ENCODE results near the gene PPP2R5A. TPM values are rescaled to one million over a fixed set of nuclear protein-coding genes. Genes with fewer than 3 reads are reported as not detected.
A peak's percentile ranks its signal among the peaks of the same experiment; 100 is the strongest.

PPP2R5A gene
- total RNA-seq, 2 experiments from 2014 or later, result 59.9 to 63.9 TPM

DNA sequence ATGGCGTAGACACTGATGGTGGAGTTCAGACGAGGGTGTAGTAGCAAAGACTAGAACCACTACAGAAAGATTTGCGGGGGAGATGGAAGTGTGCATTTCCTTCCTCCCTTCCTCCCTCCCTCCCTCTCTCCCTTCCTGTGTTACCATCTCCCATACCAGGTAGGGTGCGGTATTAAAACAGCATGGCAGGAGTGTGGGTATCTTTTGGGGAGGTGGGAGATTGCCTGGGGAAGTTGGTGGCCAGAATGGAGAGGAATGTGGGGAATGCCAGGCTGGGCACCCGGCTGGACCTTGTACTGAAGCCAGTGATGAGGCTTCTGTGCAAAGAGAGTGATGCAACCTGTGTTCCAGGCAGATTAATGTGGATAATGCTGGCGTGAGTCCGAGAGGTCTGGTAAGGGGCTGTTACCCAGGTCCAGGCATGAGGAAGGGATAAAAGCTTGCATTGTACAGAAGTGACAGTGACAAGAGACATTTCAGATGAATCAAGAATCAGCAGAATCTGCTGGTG lies 30.3 kb upstream of the PPP2R5A start:
- ChIA-PET POLR2A (no interaction called here), CTCF (interaction anchor here (0.6 to 2.7 kb wide), 5 partner anchors 11 to 39 kb away, joined by 3 to 11 read pairs (median 4); no protein-coding TSS in a partner anchor)
- DNase-seq, result peak; percentile 16
- Mint-ChIP-seq H3K36me3 (ENCODE audit: low read depth) (peaks cover 9% of the 10 kb centered on the region), H3K27me3 (peaks cover 2% of the 10 kb centered on the region), H3K27ac (peak overlapping the region; percentile 93), H3K4me3 (peak overlapping the region; percentile 56), H3K9me3 (peaks cover 12% of the 10 kb centered on the region), H3K4me1 (peaks cover 74% of the 10 kb centered on the region)

- H3K27ac Mint-ChIP-seq, result peak overlapping the region; percentile 93
Measured at GRCh38 chr1:212255705-212256307, 29.4 kb upstream of the PPP2R5A start.

DNA sequence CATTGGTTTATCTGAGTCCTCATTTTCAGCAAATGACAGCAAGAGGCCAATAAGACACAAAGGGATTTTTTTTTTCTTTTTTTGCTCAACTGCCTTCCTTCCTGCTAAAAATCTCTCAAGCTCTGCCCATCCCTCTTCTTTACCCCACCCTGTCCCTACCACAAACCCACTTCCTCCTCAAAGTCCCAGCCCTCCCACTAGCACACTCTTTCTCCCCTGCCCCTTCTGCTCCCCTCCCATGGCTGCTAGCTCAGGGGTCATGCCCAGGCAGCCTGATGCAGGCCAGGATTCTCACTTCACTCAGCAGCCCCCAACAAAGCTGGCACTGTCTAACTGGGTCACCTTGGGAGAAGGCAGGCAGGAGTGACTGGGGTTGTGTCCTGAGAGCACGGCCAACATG lies 28.8 kb upstream of the PPP2R5A start:
- Mint-ChIP-seq H3K9me3 (peaks cover 13% of the 10 kb centered on the region), H3K27me3 (peaks cover 2% of the 10 kb centered on the region), H3K4me1 (peaks cover 80% of the 10 kb centered on the region), H3K27ac (peak overlapping the region; percentile 93), H3K4me3 (peak overlapping the region; percentile 56), H3K36me3 (ENCODE audit: low read depth) (peaks cover 12% of the 10 kb centered on the region)
- ChIA-PET CTCF (interaction anchor here (0.7 to 2.7 kb wide), 6 partner anchors 9 to 27 kb away, joined by 3 to 11 read pairs (median 4); no protein-coding TSS in a partner anchor), POLR2A (interaction anchor here (0.5 to 0.6 kb wide), 2 partner anchors 28 to 90 kb away, joined by 3 read pairs; no protein-coding TSS in a partner anchor)
- peak; percentile 78 for DNase-seq

More at GRCh38 chr1:212255705-212256307, 29.4 kb upstream of the PPP2R5A start:
- POLR2A ChIA-PET, result interaction anchor here (0.5 kb wide), 1 partner anchor 29 kb away, joined by 3 read pairs; no protein-coding TSS in a partner anchor
- H3K4me3 Mint-ChIP-seq, result peak overlapping the region; percentile 56
- peaks cover 2% of the 10 kb centered on the region for H3K27me3 Mint-ChIP-seq
- peaks cover 12% of the 10 kb centered on the region for H3K9me3 Mint-ChIP-seq
- peaks cover 80% of the 10 kb centered on the region for H3K4me1 Mint-ChIP-seq
- DNase-seq, result peak; percentile 18
- CTCF ChIA-PET, result interaction anchor here (0.7 to 2.7 kb wide), 7 partner anchors 8 to 28 kb away, joined by 3 to 11 read pairs (median 3); no protein-coding TSS in a partner anchor
- peaks cover 9% of the 10 kb centered on the region for H3K36me3 Mint-ChIP-seq (ENCODE audit: low read depth)

GRCh38 chr1:212257157-212257556 lies 28.1 kb upstream of the PPP2R5A start:
- ChIA-PET CTCF (interaction anchor here (0.8 to 2.7 kb wide), 6 partner anchors 11 to 27 kb away, joined by 3 to 11 read pairs (median 4); no protein-coding TSS in a partner anchor), POLR2A (interaction anchor here (0.6 kb wide), 1 partner anchor 21 kb away, joined by 3 read pairs; no protein-coding TSS in a partner anchor)
- H3K27ac Mint-ChIP-seq, result peak overlapping the region; percentile 93
- peaks cover 83% of the 10 kb centered on the region for H3K4me1 Mint-ChIP-seq
- H3K36me3 Mint-ChIP-seq (ENCODE audit: low read depth), result peaks cover 11% of the 10 kb centered on the region
- no peak overlapping the region for H3K4me3 Mint-ChIP-seq
- peaks cover 15% of the 10 kb centered on the region for H3K9me3 Mint-ChIP-seq
- H3K27me3 Mint-ChIP-seq, result no peaks in the 10 kb centered on the region
- no peak for DNase-seq

DNA sequence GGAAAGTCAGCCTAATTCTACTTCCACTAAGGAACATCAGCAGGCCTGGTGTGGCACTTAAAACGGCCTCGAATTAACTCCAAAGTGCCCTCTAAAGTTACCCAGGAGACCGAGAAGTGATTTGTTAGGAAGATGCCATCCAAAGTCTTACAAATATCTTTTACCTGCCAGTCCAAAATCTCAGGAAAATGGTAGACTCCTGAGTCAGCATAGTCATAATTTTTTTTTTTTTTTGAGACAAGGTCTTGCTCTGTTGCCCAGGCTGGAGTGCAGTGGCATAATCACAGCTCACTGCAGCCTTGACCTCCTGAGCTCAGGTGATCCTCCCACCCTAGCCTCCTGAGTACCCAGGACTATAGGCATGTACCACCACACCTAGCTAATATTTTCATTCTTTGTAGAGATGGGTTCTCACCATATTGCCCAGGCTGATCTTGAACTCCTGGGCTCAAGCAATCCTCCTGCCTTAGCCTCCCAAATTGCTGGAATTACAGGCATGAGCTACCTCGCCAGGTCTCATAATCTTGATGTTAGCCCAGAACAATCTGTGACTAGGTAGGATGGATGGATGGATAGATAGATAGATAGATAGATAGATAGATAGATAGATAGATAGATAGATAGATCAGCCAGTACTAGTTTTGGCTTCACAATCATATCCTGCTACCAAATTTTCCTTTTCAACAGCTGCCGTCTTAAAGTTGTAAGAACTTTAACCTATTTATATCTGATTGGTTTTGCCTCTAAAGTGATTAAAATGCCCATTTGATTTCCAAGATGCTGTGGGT lies 25.3 kb upstream of the PPP2R5A start:
- H3K9me3 Mint-ChIP-seq, result peaks cover 15% of the 10 kb centered on the region
- H3K36me3 Mint-ChIP-seq (ENCODE audit: low read depth), result peaks cover 9% of the 10 kb centered on the region
- POLR2A ChIA-PET, result no interaction called here
- H3K27ac Mint-ChIP-seq, result no peak overlapping the region
- no peak overlapping the region for H3K4me3 Mint-ChIP-seq
- no peak for DNase-seq
- H3K4me1 Mint-ChIP-seq, result peaks cover 60% of the 10 kb centered on the region
- no peaks in the 10 kb centered on the region for H3K27me3 Mint-ChIP-seq
- CTCF ChIA-PET, result interaction anchor here (0.6 to 1.8 kb wide), 3 partner anchors 25 to 224 kb away, joined by 3 to 6 read pairs (median 3); partner anchors contain the start of genes DTL and INTS7

GRCh38 chr1:212260557-212261355 lies 24.5 kb upstream of the PPP2R5A start:
- peak overlapping the region; percentile 57 for H3K27ac Mint-ChIP-seq
- DNase-seq, result peak; percentile 29

GRCh38 chr1:212261361-212261929 lies 23.8 kb upstream of the PPP2R5A start:
- POLR2A ChIA-PET, result no interaction called here
- no peak overlapping the region for H3K27ac Mint-ChIP-seq
- H3K4me3 Mint-ChIP-seq, result no peak overlapping the region
- CTCF ChIA-PET, result interaction anchor here (0.9 to 1.0 kb wide), 2 partner anchors 10 to 63 kb away, joined by 3 read pairs; no protein-coding TSS in a partner anchor
- H3K4me1 Mint-ChIP-seq, result peaks cover 44% of the 10 kb centered on the region
- peaks cover 15% of the 10 kb centered on the region for H3K9me3 Mint-ChIP-seq
- DNase-seq, result no peak
- peaks cover 9% of the 10 kb centered on the region for H3K36me3 Mint-ChIP-seq (ENCODE audit: low read depth)
- no peaks in the 10 kb centered on the region for H3K27me3 Mint-ChIP-seq

More at GRCh38 chr1:212260557-212261355, 24.5 kb upstream of the PPP2R5A start:
- no peaks in the 10 kb centered on the region for H3K27me3 Mint-ChIP-seq
- ChIA-PET CTCF (interaction anchor here (0.6 to 1.8 kb wide), 3 partner anchors 11 to 499 kb away, joined by 3 to 6 read pairs (median 3); no protein-coding TSS in a partner anchor), POLR2A (no interaction called here)
- H3K4me1 Mint-ChIP-seq, result peaks cover 51% of the 10 kb centered on the region
- no peak overlapping the region for H3K4me3 Mint-ChIP-seq
- H3K9me3 Mint-ChIP-seq, result peaks cover 15% of the 10 kb centered on the region
- H3K36me3 Mint-ChIP-seq (ENCODE audit: low read depth), result peaks cover 9% of the 10 kb centered on the region

GRCh38 chr1:212267017-212267416 lies 18.2 kb upstream of the PPP2R5A start:
- no peak overlapping the region for H3K4me3 Mint-ChIP-seq
- no peak for DNase-seq
- peaks cover 2% of the 10 kb centered on the region for H3K9me3 Mint-ChIP-seq
- no peak overlapping the region for H3K27ac Mint-ChIP-seq
- peaks cover 17% of the 10 kb centered on the region for H3K27me3 Mint-ChIP-seq
- peaks cover 5% of the 10 kb centered on the region for H3K4me1 Mint-ChIP-seq
- peaks cover 1% of the 10 kb centered on the region for H3K36me3 Mint-ChIP-seq (ENCODE audit: low read depth)
- POLR2A ChIA-PET, result no interaction called here
- CTCF ChIA-PET, result interaction anchor here (1.6 kb wide), 1 partner anchor 17 kb away, joined by 7 read pairs; no protein-coding TSS in a partner anchor

DNA sequence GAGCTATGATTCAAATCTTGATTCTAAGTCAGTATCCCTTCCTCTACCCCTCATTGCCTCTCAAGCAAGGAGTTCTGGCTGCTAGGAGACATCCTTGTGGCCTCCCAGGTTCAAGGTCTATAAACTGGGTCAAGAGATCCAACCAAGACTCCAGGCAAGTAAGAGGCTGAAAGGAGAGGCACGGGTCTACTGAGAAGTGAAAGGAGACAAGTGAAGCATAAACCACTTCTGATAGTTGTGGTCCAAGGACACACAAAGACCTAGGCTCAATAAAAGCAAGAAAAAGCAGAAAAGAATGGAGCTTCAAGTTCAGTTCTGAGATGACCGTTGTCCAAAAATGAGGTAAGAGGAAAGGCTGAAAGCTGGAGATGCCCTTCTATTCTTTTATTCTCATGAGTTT lies 17.8 kb upstream of the PPP2R5A start:
- Mint-ChIP-seq H3K4me1 (peaks cover 3% of the 10 kb centered on the region), H3K4me3 (no peak overlapping the region), H3K36me3 (ENCODE audit: low read depth) (peaks cover 1% of the 10 kb centered on the region), H3K9me3 (peaks cover 2% of the 10 kb centered on the region), H3K27ac (no peak overlapping the region), H3K27me3 (peaks cover 17% of the 10 kb centered on the region)
- no peak for DNase-seq
- POLR2A ChIA-PET, result no interaction called here
- CTCF ChIA-PET, result interaction anchor here (1.6 to 1.7 kb wide), 2 partner anchors 11 to 17 kb away, joined by 4 to 7 read pairs; no protein-coding TSS in a partner anchor

GRCh38 chr1:212269306-212269705 lies 15.9 kb upstream of the PPP2R5A start:
- peaks cover 1% of the 10 kb centered on the region for H3K36me3 Mint-ChIP-seq (ENCODE audit: low read depth)
- no peak overlapping the region for H3K4me3 Mint-ChIP-seq
- peaks cover 2% of the 10 kb centered on the region for H3K9me3 Mint-ChIP-seq
- CTCF ChIA-PET, result interaction anchor here (0.8 to 1.7 kb wide), 4 partner anchors 13 to 17 kb away, joined by 3 to 4 read pairs (median 4); no protein-coding TSS in a partner anchor
- no peak for DNase-seq
- H3K27ac Mint-ChIP-seq, result no peak overlapping the region
- H3K4me1 Mint-ChIP-seq, result peaks cover 3% of the 10 kb centered on the region
- POLR2A ChIA-PET, result interaction anchor here (0.6 kb wide), 1 partner anchor 540 kb away, joined by 4 read pairs; no protein-coding TSS in a partner anchor
- H3K27me3 Mint-ChIP-seq, result peaks cover 17% of the 10 kb centered on the region

GRCh38 chr1:212270564-212270963 lies 14.6 kb upstream of the PPP2R5A start:
- ChIA-PET POLR2A (no interaction called here), CTCF (interaction anchor here (0.8 to 2.8 kb wide), 4 partner anchors 10 to 14 kb away, joined by 3 to 8 read pairs (median 3); no protein-coding TSS in a partner anchor)
- Mint-ChIP-seq H3K27me3 (peaks cover 17% of the 10 kb centered on the region), H3K4me3 (no peak overlapping the region), H3K36me3 (ENCODE audit: low read depth) (peaks cover 1% of the 10 kb centered on the region), H3K4me1 (peaks cover 3% of the 10 kb centered on the region), H3K27ac (no peak overlapping the region), H3K9me3 (peaks cover 2% of the 10 kb centered on the region)
- no peak for DNase-seq
